ENCODE results near the gene ECM2.

The ECM2 gene

GRCh38 chr9:92457576-92457975, 78.2 kb downstream of the ECM2 start:
- DNase-seq: no peak

GRCh38 chr9:92455217-92455616, 80.6 kb downstream of the ECM2 start:
- DNase-seq: no peak

- DNase-seq: no peak
These were observed 89.3 kb downstream of the ECM2 start for GRCh38 chr9:92446536-92446935.
